Measurements from ENCODE around the gene SPATA24. TPM values are rescaled to one million over a fixed set of nuclear protein-coding genes. Genes with fewer than 3 reads are reported as not detected.

Gene SPATA24
- total and polyA plus RNA-seq, 2 experiments from 2014 or later = 16.0 to 20.6 TPM

DNA sequence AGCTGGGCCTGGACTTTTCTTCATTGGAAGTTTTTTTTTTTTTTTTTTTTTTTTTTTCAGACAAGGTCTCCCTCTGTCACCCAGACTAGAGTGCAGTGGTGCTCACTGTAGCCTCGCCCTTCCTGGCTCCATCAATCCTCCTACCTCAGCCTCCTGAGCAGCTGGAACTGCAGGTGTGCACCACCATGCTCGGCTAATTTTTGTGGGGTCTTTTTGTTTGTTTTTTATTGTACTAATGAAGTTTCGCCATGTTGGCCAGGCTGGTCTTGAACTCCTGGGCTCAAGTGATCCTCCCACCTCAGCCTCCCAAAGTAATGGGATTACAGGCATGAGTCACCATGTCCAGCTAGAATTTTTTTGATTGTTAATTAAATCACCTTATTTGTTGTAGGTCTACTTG, 31.8 kb upstream of the SPATA24 start (continued):
- TF ChIP-seq, protein P1, sequence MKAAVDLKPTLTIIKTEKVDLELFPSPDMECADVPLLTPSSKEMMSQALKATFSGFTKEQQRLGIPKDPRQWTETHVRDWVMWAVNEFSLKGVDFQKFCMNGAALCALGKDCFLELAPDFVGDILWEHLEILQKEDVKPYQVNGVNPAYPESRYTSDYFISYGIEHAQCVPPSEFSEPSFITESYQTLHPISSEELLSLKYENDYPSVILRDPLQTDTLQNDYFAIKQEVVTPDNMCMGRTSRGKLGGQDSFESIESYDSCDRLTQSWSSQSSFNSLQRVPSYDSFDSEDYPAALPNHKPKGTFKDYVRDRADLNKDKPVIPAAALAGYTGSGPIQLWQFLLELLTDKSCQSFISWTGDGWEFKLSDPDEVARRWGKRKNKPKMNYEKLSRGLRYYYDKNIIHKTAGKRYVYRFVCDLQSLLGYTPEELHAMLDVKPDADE (IDR thresholded peaks at IDR 0.05) = no peak
- TF ChIP-seq, protein P2, sequence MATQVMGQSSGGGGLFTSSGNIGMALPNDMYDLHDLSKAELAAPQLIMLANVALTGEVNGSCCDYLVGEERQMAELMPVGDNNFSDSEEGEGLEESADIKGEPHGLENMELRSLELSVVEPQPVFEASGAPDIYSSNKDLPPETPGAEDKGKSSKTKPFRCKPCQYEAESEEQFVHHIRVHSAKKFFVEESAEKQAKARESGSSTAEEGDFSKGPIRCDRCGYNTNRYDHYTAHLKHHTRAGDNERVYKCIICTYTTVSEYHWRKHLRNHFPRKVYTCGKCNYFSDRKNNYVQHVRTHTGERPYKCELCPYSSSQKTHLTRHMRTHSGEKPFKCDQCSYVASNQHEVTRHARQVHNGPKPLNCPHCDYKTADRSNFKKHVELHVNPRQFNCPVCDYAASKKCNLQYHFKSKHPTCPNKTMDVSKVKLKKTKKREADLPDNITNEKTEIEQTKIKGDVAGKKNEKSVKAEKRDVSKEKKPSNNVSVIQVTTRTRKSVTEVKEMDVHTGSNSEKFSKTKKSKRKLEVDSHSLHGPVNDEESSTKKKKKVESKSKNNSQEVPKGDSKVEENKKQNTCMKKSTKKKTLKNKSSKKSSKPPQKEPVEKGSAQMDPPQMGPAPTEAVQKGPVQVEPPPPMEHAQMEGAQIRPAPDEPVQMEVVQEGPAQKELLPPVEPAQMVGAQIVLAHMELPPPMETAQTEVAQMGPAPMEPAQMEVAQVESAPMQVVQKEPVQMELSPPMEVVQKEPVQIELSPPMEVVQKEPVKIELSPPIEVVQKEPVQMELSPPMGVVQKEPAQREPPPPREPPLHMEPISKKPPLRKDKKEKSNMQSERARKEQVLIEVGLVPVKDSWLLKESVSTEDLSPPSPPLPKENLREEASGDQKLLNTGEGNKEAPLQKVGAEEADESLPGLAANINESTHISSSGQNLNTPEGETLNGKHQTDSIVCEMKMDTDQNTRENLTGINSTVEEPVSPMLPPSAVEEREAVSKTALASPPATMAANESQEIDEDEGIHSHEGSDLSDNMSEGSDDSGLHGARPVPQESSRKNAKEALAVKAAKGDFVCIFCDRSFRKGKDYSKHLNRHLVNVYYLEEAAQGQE (IDR thresholded peaks at IDR 0.05; ENCODE audit: unreplicated experiment) = no peak

DNA sequence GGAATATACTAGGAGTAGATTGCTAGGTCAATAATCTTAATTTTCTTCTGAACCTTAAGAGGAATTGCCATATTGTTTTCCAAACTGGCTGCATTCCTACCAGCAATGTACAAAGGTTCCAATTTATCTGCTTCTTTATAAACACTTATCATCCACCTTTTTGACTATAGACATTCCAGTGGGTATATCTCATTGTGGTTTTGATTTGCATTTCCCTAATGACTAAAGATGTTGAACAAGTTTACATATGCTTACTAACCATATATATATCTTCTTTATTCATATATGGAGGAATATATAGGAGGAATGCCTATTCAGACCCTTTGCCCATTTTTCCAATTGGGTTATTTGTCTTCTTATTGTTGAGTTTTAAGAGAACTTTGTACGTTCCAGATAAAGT, 27.8 kb upstream of the SPATA24 start:
- H3K4me1 Mint-ChIP-seq = no peaks in the 10 kb centered on the region
- Histone ChIP-seq H3K9me2 (ENCODE audit: insufficient read depth) (no peaks in the 10 kb centered on the region), H4K20me1 (replicated peaks; ENCODE audit: insufficient read depth) (no peaks in the 10 kb centered on the region), H3K79me2 (replicated peaks; ENCODE audit: insufficient read depth) (no peaks in the 10 kb centered on the region), H3K4me2 (no peak overlapping the region), H3K4me1 (ENCODE audit: insufficient read depth) (no peaks in the 10 kb centered on the region), H3K27ac (ENCODE audit: low read depth) (no peak overlapping the region), H3F3A (replicated peaks; ENCODE audit: low read depth) (no peaks in the 10 kb centered on the region; the same call in 1 of the 2 replicates), H2AFZ (no peak overlapping the region), H3K36me3 (ENCODE audit: insufficient read depth) (peaks cover 10% of the 10 kb centered on the region), H3K4me3 (no peak overlapping the region), H3K27me3 (ENCODE audit: insufficient read depth) (no peaks in the 10 kb centered on the region)
- H3K27me3 Mint-ChIP-seq (ENCODE audit: insufficient read depth, low read depth, poor library complexity) = peaks cover 1% of the 10 kb centered on the region
- no peak overlapping the region for H3K4me3 Mint-ChIP-seq
- H3K9me3 Mint-ChIP-seq = no peaks in the 10 kb centered on the region
- DNase-seq (ENCODE audit: low spot score) = no peak
- ATAC-seq = no peak
- H3K27ac Mint-ChIP-seq = no peak overlapping the region
- H3K36me3 Mint-ChIP-seq (ENCODE audit: low read depth) = peaks cover 25% of the 10 kb centered on the region
- TF ChIP-seq, protein P2 (IDR thresholded peaks at IDR 0.05; ENCODE audit: unreplicated experiment) = no peak
- TF ChIP-seq CREB1 (CRISPR knock-in tag; IDR thresholded peaks at IDR 0.05; ENCODE audit: low read depth) (no peak), STAT1 (IDR thresholded peaks at IDR 0.05; ENCODE audit: unreplicated experiment) (no peak), ZNF331 (CRISPR knock-in tag; IDR thresholded peaks at IDR 0.05; ENCODE audit: low read depth) (no peak), CTCF (conservative IDR thresholded peaks at IDR 0.05; ENCODE audit: low read depth in 2 of 2) (no peak), NANOG (IDR thresholded peaks at IDR 0.05; ENCODE audit: borderline replicate concordance) (no peak), ZNF114 (CRISPR knock-in tag; IDR thresholded peaks at IDR 0.05) (no peak), JUNB (IDR thresholded peaks at IDR 0.05; ENCODE audit: unreplicated experiment) (no peak), EZH2 (IDR thresholded peaks at IDR 0.05; ENCODE audit: low read depth, unreplicated experiment) (no peak)
- TF ChIP-seq, protein P1 (IDR thresholded peaks at IDR 0.05) = no peak

Data from GM23338 (cell line).